K562 (cell line): ENCODE measurements around the gene ARMC7. TPM values are rescaled to one million over a fixed set of nuclear protein-coding genes. Genes with fewer than 3 reads are reported as not detected.
A peak's percentile ranks its signal among the peaks of the same experiment; 100 is the strongest.

Experiments
- BRCA1 ChIP-seq, 2 experiments: fragments of 450-650 bp in 1 of 2; sonication (generic) in 1 of 2; formaldehyde crosslinking in 1 of 2; IDR thresholded peaks; 2 replicates each; pipeline versions ENCODE4 v1.5.0 to v1.6.1; 2017 to 2020; ENCODE audit warnings: mild to moderate bottlenecking in 1 of 2, missing genetic modification reagents in 1 of 2
- EHMT2 ChIP-seq: fragments of 450-650 bp; IDR thresholded peaks from 2 replicates; pipeline ENCODE4 v1.6.1; 2018; ENCODE audit warnings: antibody characterized with exemption
- HNRNPK ChIP-seq: fragments of 200-400 bp; formaldehyde crosslinking; IDR thresholded peaks from one replicate; pipeline ENCODE4 v1.6.1; 2018; ENCODE audit warnings: mild to moderate bottlenecking, low read depth, low read length; ENCODE audit not compliant: poor library complexity, severe bottlenecking
- MCM3 ChIP-seq: fragments of 450-650 bp; IDR thresholded peaks from 2 replicates; pipeline ENCODE4 v1.6.1; 2016
- MTA3 ChIP-seq: fragments of 450-650 bp; formaldehyde crosslinking; IDR thresholded peaks from 2 replicates; pipeline ENCODE4 v1.6.1; 2017; ENCODE audit warnings: mild to moderate bottlenecking, borderline replicate concordance
- MTF1 ChIP-seq: fragments of 250-450 bp; sonication (Bioruptor Pico); IDR thresholded peaks from 2 replicates; pipeline ENCODE4 v1.9.0; 2021; ENCODE audit warnings: moderate library complexity, mild to moderate bottlenecking, inconsistent platforms, borderline replicate concordance
- NCOA1 ChIP-seq: fragments of 450-650 bp; IDR thresholded peaks from 2 replicates; pipeline ENCODE4 v1.6.1; 2016; ENCODE audit warnings: low read depth
- NUFIP1 ChIP-seq: fragments of 450-650 bp; IDR thresholded peaks from 2 replicates; pipeline ENCODE4 v1.6.1; 2018; ENCODE audit not compliant: partially characterized antibody
- SMARCE1 ChIP-seq: fragments of 450-650 bp; IDR thresholded peaks from 2 replicates; pipeline ENCODE4 v1.7.1; 2016; ENCODE audit warnings: mild to moderate bottlenecking
- XRCC5 ChIP-seq: fragments of 200-400 bp; formaldehyde crosslinking; IDR thresholded peaks from 2 replicates; pipeline ENCODE4 v1.6.1; 2017; ENCODE audit warnings: low read depth, mild to moderate bottlenecking, low read length
- ZFP1 ChIP-seq: fragments of 450-650 bp; formaldehyde crosslinking; IDR thresholded peaks from 2 replicates; pipeline ENCODE4 v1.4.0; 2020; ENCODE audit warnings: mild to moderate bottlenecking, mixed read lengths
- ZNF316 ChIP-seq: fragments of 450-650 bp; IDR thresholded peaks from 2 replicates; pipeline ENCODE4 v1.6.1; 2016
- ZNF609 ChIP-seq: sonication (generic); formaldehyde crosslinking; IDR thresholded peaks from 2 replicates; pipeline ENCODE4 v1.8.1; 2023; ENCODE audit warnings: missing genetic modification reagents, mild to moderate bottlenecking, borderline replicate concordance
- polyA plus RNA-seq, 8 experiments: library from polyadenylated mRNA; depleted of rRNA in 4 of 8; stranded (reverse) in 5 of 8; unstranded in 3 of 8; fragments of >200 nt; fragmentation: Nextera tagmentation in 2 of 8; fragmentation: Illumina TruSeq in 1 of 8; extraction: Ambion mirVana in 2 of 8; extraction: Trizol in 1 of 8; gene quantifications; 2 replicates each; pipeline versions ENCODE4 v1.2.1 to v1.2.3, GENCODE V29; 2011 to 2014; ENCODE audit warnings: inconsistent platforms in 1 of 8, missing spikeins in 1 of 8
- total RNA-seq, 7 experiments: library from RNA; depleted of rRNA in 6 of 7; stranded (reverse); fragments of >200 nt in 6 of 7; fragmentation: Illumina TruSeq in 2 of 7; extraction: Trizol in 2 of 7; gene quantifications; 2 replicates each; pipeline versions ENCODE4 v1.2.1 to v1.2.3, GENCODE V29; 2011 to 2021; ENCODE audit warnings: low replicate concordance in 1 of 7
- TF ChIP-seq, protein P1 (sequence below): fragments of 450-650 bp; conservative IDR thresholded peaks from 2 replicates; pipeline ENCODE4 v1.6.1; 2016; ENCODE audit warnings: missing genetic modification characterization, low read depth, mild to moderate bottlenecking, missing compliant biosample characterization, moderate library complexity
- TF ChIP-seq, protein P2 (sequence below): fragments of 450-650 bp; IDR thresholded peaks from 2 replicates; pipeline ENCODE4 v1.6.1; 2016; ENCODE audit warnings: mild to moderate bottlenecking
- TF ChIP-seq, protein P3 (sequence below): fragments of 200-800 bp; sonication (Bioruptor generic); IDR thresholded peaks from 2 replicates; pipeline ENCODE4 v1.6.1; 2017; ENCODE audit warnings: missing genetic modification characterization, missing compliant biosample characterization
- TF ChIP-seq, protein P4 (sequence below): fragments of 450-650 bp; IDR thresholded peaks from 2 replicates; pipeline ENCODE4 v1.7.0; 2016; ENCODE audit warnings: borderline replicate concordance

The ARMC7 gene
- total and polyA plus RNA-seq, 9 of the 15 experiments (the other 6 are each of a cell fraction or from before 2014, with no cell fraction given): 1.4 to 15.2 (median 5.9) TPM

GRCh38 chr17:75096082-75096625 lies 13.6 kb upstream of the ARMC7 start (continued):
- TF ChIP-seq, protein P1, sequence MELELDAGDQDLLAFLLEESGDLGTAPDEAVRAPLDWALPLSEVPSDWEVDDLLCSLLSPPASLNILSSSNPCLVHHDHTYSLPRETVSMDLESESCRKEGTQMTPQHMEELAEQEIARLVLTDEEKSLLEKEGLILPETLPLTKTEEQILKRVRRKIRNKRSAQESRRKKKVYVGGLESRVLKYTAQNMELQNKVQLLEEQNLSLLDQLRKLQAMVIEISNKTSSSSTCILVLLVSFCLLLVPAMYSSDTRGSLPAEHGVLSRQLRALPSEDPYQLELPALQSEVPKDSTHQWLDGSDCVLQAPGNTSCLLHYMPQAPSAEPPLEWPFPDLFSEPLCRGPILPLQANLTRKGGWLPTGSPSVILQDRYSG (tag): no peak
- TF ChIP-seq ZNF609 (CRISPR knock-in tag) (no peak), ZNF316 (peak; percentile 89), BRCA1 (IDR thresholded peaks at IDR 0.05) (no peak), BRCA1 (CRISPR knock-in tag; IDR thresholded peaks at IDR 0.05) (no peak), ZFP1 (no peak), MTA3 (peak; percentile 86), SMARCE1 (peak; percentile 85), EHMT2 (no peak), MCM3 (no peak), NCOA1 (peak; percentile 47; the same call in 1 of the 2 replicates), NUFIP1 (peak; percentile 35), HNRNPK (no peak), MTF1 (CRISPR knock-in tag) (no peak), XRCC5 (no peak)
- TF ChIP-seq, protein P2, sequence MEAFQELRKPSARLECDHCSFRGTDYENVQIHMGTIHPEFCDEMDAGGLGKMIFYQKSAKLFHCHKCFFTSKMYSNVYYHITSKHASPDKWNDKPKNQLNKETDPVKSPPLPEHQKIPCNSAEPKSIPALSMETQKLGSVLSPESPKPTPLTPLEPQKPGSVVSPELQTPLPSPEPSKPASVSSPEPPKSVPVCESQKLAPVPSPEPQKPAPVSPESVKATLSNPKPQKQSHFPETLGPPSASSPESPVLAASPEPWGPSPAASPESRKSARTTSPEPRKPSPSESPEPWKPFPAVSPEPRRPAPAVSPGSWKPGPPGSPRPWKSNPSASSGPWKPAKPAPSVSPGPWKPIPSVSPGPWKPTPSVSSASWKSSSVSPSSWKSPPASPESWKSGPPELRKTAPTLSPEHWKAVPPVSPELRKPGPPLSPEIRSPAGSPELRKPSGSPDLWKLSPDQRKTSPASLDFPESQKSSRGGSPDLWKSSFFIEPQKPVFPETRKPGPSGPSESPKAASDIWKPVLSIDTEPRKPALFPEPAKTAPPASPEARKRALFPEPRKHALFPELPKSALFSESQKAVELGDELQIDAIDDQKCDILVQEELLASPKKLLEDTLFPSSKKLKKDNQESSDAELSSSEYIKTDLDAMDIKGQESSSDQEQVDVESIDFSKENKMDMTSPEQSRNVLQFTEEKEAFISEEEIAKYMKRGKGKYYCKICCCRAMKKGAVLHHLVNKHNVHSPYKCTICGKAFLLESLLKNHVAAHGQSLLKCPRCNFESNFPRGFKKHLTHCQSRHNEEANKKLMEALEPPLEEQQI: no peak
- TF ChIP-seq, protein P3, sequence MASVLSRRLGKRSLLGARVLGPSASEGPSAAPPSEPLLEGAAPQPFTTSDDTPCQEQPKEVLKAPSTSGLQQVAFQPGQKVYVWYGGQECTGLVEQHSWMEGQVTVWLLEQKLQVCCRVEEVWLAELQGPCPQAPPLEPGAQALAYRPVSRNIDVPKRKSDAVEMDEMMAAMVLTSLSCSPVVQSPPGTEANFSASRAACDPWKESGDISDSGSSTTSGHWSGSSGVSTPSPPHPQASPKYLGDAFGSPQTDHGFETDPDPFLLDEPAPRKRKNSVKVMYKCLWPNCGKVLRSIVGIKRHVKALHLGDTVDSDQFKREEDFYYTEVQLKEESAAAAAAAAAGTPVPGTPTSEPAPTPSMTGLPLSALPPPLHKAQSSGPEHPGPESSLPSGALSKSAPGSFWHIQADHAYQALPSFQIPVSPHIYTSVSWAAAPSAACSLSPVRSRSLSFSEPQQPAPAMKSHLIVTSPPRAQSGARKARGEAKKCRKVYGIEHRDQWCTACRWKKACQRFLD (CRISPR knock-in tag): no peak; the same call in 1 of the 2 replicates
- TF ChIP-seq, protein P4, sequence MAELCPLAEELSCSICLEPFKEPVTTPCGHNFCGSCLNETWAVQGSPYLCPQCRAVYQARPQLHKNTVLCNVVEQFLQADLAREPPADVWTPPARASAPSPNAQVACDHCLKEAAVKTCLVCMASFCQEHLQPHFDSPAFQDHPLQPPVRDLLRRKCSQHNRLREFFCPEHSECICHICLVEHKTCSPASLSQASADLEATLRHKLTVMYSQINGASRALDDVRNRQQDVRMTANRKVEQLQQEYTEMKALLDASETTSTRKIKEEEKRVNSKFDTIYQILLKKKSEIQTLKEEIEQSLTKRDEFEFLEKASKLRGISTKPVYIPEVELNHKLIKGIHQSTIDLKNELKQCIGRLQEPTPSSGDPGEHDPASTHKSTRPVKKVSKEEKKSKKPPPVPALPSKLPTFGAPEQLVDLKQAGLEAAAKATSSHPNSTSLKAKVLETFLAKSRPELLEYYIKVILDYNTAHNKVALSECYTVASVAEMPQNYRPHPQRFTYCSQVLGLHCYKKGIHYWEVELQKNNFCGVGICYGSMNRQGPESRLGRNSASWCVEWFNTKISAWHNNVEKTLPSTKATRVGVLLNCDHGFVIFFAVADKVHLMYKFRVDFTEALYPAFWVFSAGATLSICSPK: no peak
